HPDE6-E6E7 (cell line): ENCODE data around the gene RNF220.

Experiments used
- DNase-seq: peaks from one replicate; pipeline ENCODE4 v3.0.0; 2011; ENCODE audit warnings: missing footprints; ENCODE audit errors: extremely low spot score

The RNF220 gene

GRCh38 chr1:44636083-44636687 lies 231.1 kb downstream of the RNF220 start:
- no peak for DNase-seq

GRCh38 chr1:44636688-44637598 lies 231.9 kb downstream of the RNF220 start:
- DNase-seq: no peak

GRCh38 chr1:44637702-44638411 lies 232.8 kb downstream of the RNF220 start:
- no peak for DNase-seq

GRCh38 chr1:44640200-44640853 lies 235.3 kb downstream of the RNF220 start:
- no peak for DNase-seq

GRCh38 chr1:44641126-44642102 lies 236.4 kb downstream of the RNF220 start:
- no peak for DNase-seq

- no peak for DNase-seq
Observed at GRCh38 chr1:44642255-44642654, 237.2 kb downstream of the RNF220 start.

GRCh38 chr1:44642925-44643324 lies 237.9 kb downstream of the RNF220 start:
- DNase-seq: no peak

- no peak for DNase-seq
Observed at GRCh38 chr1:44643721-44644334, 238.8 kb downstream of the RNF220 start.

GRCh38 chr1:44644806-44645205 lies 239.8 kb downstream of the RNF220 start:
- no peak for DNase-seq

GRCh38 chr1:44645476-44646244 lies 240.6 kb downstream of the RNF220 start:
- DNase-seq: no peak

GRCh38 chr1:44646261-44647110 lies 241.4 kb downstream of the RNF220 start:
- DNase-seq: no peak

GRCh38 chr1:44647896-44648295 lies 242.8 kb downstream of the RNF220 start:
- no peak for DNase-seq

GRCh38 chr1:44648529-44649250 lies 243.6 kb downstream of the RNF220 start:
- no peak for DNase-seq

GRCh38 chr1:44649788-44650158 lies 244.7 kb downstream of the RNF220 start:
- DNase-seq: no peak

GRCh38 chr1:44650159-44650831 lies 245.2 kb downstream of the RNF220 start:
- DNase-seq: no peak

- no peak for DNase-seq
Observed at GRCh38 chr1:44651069-44651468, 246.0 kb downstream of the RNF220 start.

GRCh38 chr1:44652445-44653106 lies 247.5 kb downstream of the RNF220 start:
- DNase-seq: peak; percentile 66
